Pancreas (tissue), 10 donors: Measurements from ENCODE around the gene MEF2C. TPM values are rescaled to one million over a fixed set of nuclear protein-coding genes. Genes with fewer than 3 reads are reported as not detected.

Experiments used
- ATAC-seq, 4 donors: fragments of 200-7000 bp; cut with Tn5 transposase; one replicate each; pipeline versions ENCODE4 v1.8.0 to v1.9.1; 2020; ENCODE audit warnings: mild to moderate bottlenecking in 4 of 4, moderate library complexity in 4 of 4
- DNase-seq, 6 donors: peaks; one replicate each; pipeline ENCODE4 v3.0.0-alpha.2; 2020
- FAIRE-seq: peaks from 2 replicates; lab custom pipeline; 2012; peaks lifted over from hg19 to GRCh38; lab: Jason Lieb, UNC
- H3K27ac ChIP-seq, 4 donors: fragments of 200-600 bp; sonication (generic); 1 replicate in 3 of 4; 2 replicates in 1 of 4; pipeline versions ENCODE4 v1.5.0 to v1.8.0; 2020
- H3K27me3 ChIP-seq, 4 donors: fragments of 200-600 bp; one replicate each; pipeline ENCODE4 v1.8.0; 2021
- H3K36me3 ChIP-seq, 3 donors: fragments of 200-600 bp; sonication (generic) in 1 of 3; one replicate each; pipeline versions ENCODE4 v1.5.0 to v1.8.0; 2020 to 2021
- H3K4me1 ChIP-seq, 3 donors: fragments of 200-600 bp; one replicate each; pipeline ENCODE4 v1.8.0; 2021
- H3K4me3 ChIP-seq, 4 donors: fragments of 200-600 bp; sonication (generic) in 2 of 4; one replicate each; pipeline versions ENCODE4 v1.5.0 to v1.8.0; 2020 to 2021
- H3K9me3 ChIP-seq, 4 donors: fragments of 200-600 bp; one replicate each; pipeline ENCODE4 v1.8.0; 2021
- CTCF ChIP-seq, 4 donors: fragments of 200-600 bp; sonication (generic) in 3 of 4; IDR thresholded peaks; one replicate each; pipeline versions ENCODE4 v1.5.0 to v1.8.0; 2021; ENCODE audit warnings: antibody characterized with exemption in 4 of 4
- WGBS, 2 donors: extraction: QIAGEN DNeasy Blood & Tissue Kit; methylation state at CpG; one replicate each; pipeline ENCODE4 v1.1.7; 2013; 5-methylcytosine and 5-hydroxymethylcytosine counted together
- intact Hi-C, 3 donors: fragments of 100-400 bp; cut with DNase I; formaldehyde crosslinking; loops; one replicate each; pipeline versions ENCODE4 v1.11.1 to v1.14.2; 2022
- polyA plus RNA-seq, 2 donors: library from polyadenylated mRNA; stranded (reverse); fragments of 200-250 nt; gene quantifications; one replicate each; pipeline ENCODE4 v1.2.3, GENCODE V29; 2013
- total RNA-seq, 6 donors: library from RNA; stranded (reverse); fragmentation: NEBNext Ultra II Directional in 4 of 6; extraction: Animal tissue kit (Norgen Biotek cat#: 25700) in 4 of 6; gene quantifications; one replicate each; pipeline versions ENCODE4 v1.2.1 to v1.2.4, GENCODE V29; 2021 to 2023
- donor health status: healthy with polysubstance abuse.
- donor health status: DM: no; HTN: no; CAD: no; lungs with moderate emphysema.
- donor health status: DM: no; HTN: no; CAD: no.
- donor health status: control.
- donor health status: control.
- donor health status: Bipolar disorder and iron deficiency.
- donor health status: DM: yes; HTN: yes; CAD: no.
- donor health status: DM: no; HTN: no; CAD: no.
- donor health status: DM: no; HTN: no; CAD: no.
- donor health status: DM: yes; HTN: yes; CAD: no.

Gene MEF2C
- total and polyA plus RNA-seq, 8 donors, result 1.5 to 19.9 (median 4.8) TPM

DNA sequence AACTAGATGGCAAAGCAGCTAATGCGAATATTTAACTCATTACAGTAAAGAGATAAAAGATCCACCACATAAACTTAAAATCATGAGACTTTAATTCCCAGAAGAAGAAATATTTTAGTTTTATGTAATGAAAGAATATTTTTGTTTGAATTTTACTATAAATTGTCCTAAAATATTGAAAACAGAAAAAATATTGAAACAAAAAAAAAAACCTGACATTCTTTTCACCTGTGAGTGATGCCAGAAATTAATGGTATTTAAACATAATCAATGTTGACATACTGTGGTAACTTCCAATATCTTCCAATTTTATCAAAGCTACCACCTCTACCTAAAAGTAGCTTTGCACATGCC lies 153.2 kb downstream of the MEF2C start:
- intact Hi-C loops, result loop anchor here in 1 of 3 donors (5.0 kb wide), 1 partner anchor 1537 kb away; no protein-coding TSS in a partner anchor
- FAIRE-seq, result no peak
- TF ChIP-seq CTCF (IDR thresholded peaks at IDR 0.05), result no peak
- Histone ChIP-seq H3K27me3 (no peaks in the 10 kb centered on the region), H3K9me3 (no peaks in the 10 kb centered on the region), H3K4me3 (no peak overlapping the region), H3K36me3 (no peaks in the 10 kb centered on the region), H3K27ac (no peak overlapping the region), H3K4me1 (no peaks in the 10 kb centered on the region)
- 2 to 3% methylated on average over 1 of the region's 1 CpG for WGBS, 2 donors
- no peak for DNase-seq
- no peak for ATAC-seq

DNA sequence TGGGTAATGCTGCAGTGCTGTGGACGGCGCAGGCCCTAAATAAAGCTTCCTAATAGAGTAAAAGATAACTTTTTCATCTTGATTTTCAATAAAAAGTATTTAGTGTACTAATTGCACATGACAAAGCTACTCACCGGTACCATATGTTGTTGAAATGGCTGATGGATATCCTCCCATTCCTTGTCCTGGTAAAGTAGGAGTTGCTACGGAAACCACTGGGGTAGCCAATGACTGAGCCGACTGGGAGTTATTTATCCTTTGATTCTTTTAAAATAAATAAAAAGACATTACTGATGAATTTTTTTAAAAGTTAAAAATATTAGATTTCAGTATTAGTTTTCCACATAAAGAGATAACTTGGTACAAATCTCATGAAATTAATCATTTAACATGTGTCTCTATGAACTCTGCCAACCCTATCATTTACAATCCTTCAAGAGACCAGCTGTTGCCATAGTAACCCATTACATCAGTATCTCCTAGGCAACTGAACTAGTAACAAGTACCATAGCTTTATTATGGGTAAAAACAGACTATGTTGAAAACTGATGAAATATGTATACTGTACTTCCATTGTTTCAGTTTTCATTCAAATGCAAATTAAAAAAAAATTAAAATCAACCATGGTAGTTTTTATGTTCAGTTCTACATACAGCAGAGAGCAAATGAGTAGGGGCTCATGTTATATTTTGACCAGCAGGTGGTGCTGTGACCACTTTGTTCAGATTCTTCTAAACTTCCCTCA lies 153.7 kb downstream of the MEF2C start:
- no peaks in the 10 kb centered on the region for H3K36me3 ChIP-seq
- peak; percentile 38 to 69 (median 64) for TF ChIP-seq CTCF (IDR thresholded peaks at IDR 0.05)
- 39 to 41% methylated on average over 5 of the region's 5 CpGs for WGBS, 2 donors
- H3K27ac ChIP-seq, result no peak overlapping the region
- no peaks in the 10 kb centered on the region for H3K9me3 ChIP-seq
- intact Hi-C loops, result loop anchor here in 1 of 3 donors (5.0 kb wide), 1 partner anchor 1538 kb away; no protein-coding TSS in a partner anchor
- peak; percentile 98 for FAIRE-seq
- H3K27me3 ChIP-seq, result no peaks in the 10 kb centered on the region
- H3K4me1 ChIP-seq, result no peaks in the 10 kb centered on the region
- peak; percentile 73 to 91 (median 90) for ATAC-seq
- DNase-seq, result peak in 4 of 6 donors; percentile 17 to 66 (median 35)
- H3K4me3 ChIP-seq, result no peak overlapping the region

GRCh38 chr5:88727705-88728313 lies 155.2 kb downstream of the MEF2C start:
- peak; percentile 21 to 60 (median 40) for TF ChIP-seq CTCF (IDR thresholded peaks at IDR 0.05)
- no peak for DNase-seq
- peak in 1 of 4 donors; percentile 40 for ATAC-seq
- Histone ChIP-seq H3K27ac (no peak overlapping the region), H3K27me3 (peaks cover 0 to 4% (median 0%) of the 10 kb centered on the region in 4 donors), H3K4me1 (no peaks in the 10 kb centered on the region), H3K9me3 (no peaks in the 10 kb centered on the region), H3K4me3 (no peak overlapping the region), H3K36me3 (no peaks in the 10 kb centered on the region)
- intact Hi-C loops, result loop anchor here in 1 of 3 donors (5.0 kb wide), 1 partner anchor 1539 kb away; no protein-coding TSS in a partner anchor
- WGBS, 2 donors, result 31 to 34% methylated on average over 3 of the region's 3 CpGs
- FAIRE-seq, result peak; percentile 98

DNA sequence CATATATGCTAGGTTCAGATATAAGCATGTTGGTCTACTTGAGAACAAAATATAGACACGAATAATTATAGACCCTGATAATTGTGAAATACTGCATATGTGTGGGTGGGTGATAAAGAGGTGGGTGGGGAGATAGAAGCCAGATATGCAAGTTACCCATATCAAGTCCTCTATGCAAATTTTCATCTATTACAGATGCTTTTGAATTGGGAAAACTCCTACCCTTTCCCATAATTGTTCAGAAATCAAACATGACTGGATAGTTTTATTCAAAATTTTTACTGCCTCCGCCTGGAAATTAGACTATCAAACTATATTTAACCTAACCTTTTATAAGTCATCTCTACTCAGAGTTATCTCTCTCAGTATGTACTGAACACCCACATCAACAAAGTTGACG lies 157.5 kb downstream of the MEF2C start:
- WGBS, 2 donors, result 55 to 57% methylated on average over 3 of the region's 3 CpGs
- ATAC-seq, result no peak
- TF ChIP-seq CTCF (IDR thresholded peaks at IDR 0.05), result no peak
- H3K4me1 ChIP-seq, result no peaks in the 10 kb centered on the region
- H3K27ac ChIP-seq, result no peak overlapping the region
- DNase-seq, result no peak
- H3K36me3 ChIP-seq, result no peaks in the 10 kb centered on the region
- no peaks in the 10 kb centered on the region for H3K9me3 ChIP-seq
- intact Hi-C loops, result loop anchor here in 1 of 3 donors (5.0 kb wide), 1 partner anchor 1542 kb away; no protein-coding TSS in a partner anchor
- no peak overlapping the region for H3K4me3 ChIP-seq
- H3K27me3 ChIP-seq, result peaks cover 0 to 13% (median 0%) of the 10 kb centered on the region in 4 donors
- FAIRE-seq, result no peak
